ENCODE measurements around the gene EPN3.

DNA sequence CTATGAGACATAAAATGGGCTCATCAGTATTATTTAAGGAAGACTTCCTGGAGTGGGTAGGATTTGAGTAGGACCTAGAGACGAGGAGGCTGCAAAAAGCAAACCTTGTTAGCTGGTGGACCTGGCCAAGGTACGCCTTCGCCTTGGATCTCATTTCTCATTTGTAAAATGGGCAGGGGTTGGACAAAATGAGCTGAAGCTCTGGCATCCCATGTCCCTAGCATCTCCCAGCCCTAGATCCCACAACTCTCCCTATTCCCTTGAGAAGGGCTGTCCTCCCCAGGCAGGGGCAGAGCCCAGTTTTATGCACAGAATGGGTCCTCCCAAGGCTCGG is 14.1 kb downstream of the EPN3 start:
- TF ChIP-seq, protein P1, sequence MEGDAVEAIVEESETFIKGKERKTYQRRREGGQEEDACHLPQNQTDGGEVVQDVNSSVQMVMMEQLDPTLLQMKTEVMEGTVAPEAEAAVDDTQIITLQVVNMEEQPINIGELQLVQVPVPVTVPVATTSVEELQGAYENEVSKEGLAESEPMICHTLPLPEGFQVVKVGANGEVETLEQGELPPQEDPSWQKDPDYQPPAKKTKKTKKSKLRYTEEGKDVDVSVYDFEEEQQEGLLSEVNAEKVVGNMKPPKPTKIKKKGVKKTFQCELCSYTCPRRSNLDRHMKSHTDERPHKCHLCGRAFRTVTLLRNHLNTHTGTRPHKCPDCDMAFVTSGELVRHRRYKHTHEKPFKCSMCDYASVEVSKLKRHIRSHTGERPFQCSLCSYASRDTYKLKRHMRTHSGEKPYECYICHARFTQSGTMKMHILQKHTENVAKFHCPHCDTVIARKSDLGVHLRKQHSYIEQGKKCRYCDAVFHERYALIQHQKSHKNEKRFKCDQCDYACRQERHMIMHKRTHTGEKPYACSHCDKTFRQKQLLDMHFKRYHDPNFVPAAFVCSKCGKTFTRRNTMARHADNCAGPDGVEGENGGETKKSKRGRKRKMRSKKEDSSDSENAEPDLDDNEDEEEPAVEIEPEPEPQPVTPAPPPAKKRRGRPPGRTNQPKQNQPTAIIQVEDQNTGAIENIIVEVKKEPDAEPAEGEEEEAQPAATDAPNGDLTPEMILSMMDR (optimal IDR thresholded peaks at IDR 0.05 in 1 of 3, IDR thresholded peaks at IDR 0.05 in 1 of 3, conservative IDR thresholded peaks at IDR 0.05 in 1 of 3; ENCODE audit: extremely low read depth in 1 of 3, insufficient read depth in 2 of 3, low read length in 3 of 3): peak in 1 of 3 experiments; percentile 94
- TF ChIP-seq EZH2 (IDR thresholded peaks at IDR 0.05; ENCODE audit: low read length): no peak

Data from keratinocyte (primary cell).